Right cardiac atrium (tissue), 5 donors: Measurements from ENCODE around the gene SLC22A1. TPM values are rescaled to one million over a fixed set of nuclear protein-coding genes. Genes with fewer than 3 reads are reported as not detected.
"Not testable (repeated sequence)": the region's sequence is repeated elsewhere in the genome, so short reads cannot be mapped to it uniquely, and the experiment has no call there.

Source experiments
- ATAC-seq, 2 donors: fragments of 200-7000 bp; cut with Tn5 transposase; one replicate each; pipeline versions ENCODE4 v1.8.0 to v1.9.1; 2020; ENCODE audit warnings: moderate library complexity in 2 of 2, mild to moderate bottlenecking in 1 of 2
- DNase-seq, 3 donors: peaks; one replicate each; pipeline ENCODE4 v3.0.0-alpha.2; 2020
- H3K27ac ChIP-seq: one replicate; pipeline ENCODE4 v1.5.1; 2013; ENCODE audit warnings: mild to moderate bottlenecking, low read length, control low read depth, moderate library complexity
- H3K27me3 ChIP-seq: one replicate; pipeline ENCODE4 v1.6.1; 2013; ENCODE audit not compliant: control insufficient read depth, insufficient read depth
- H3K4me1 ChIP-seq: one replicate; pipeline ENCODE4 v1.6.1; 2013; ENCODE audit warnings: low read length; ENCODE audit not compliant: control insufficient read depth, insufficient read depth
- H3K4me3 ChIP-seq: one replicate; pipeline ENCODE4 v1.5.1; 2013; ENCODE audit warnings: low read length, control low read depth
- H3K9me3 ChIP-seq: one replicate; pipeline ENCODE4 v1.6.1; 2013; ENCODE audit warnings: low read length; ENCODE audit not compliant: control insufficient read depth
- WGBS: extraction: QIAGEN DNeasy Blood & Tissue Kit; methylation state at CpG from one replicate; pipeline ENCODE4 v1.1.7; 2013; 5-methylcytosine and 5-hydroxymethylcytosine counted together
- intact Hi-C, 4 donors: fragments of 100-400 bp; cut with DNase I; formaldehyde crosslinking; loops; one replicate each; pipeline versions ENCODE4 v1.11.0 to v1.14.0; 2022 to 2023
- polyA plus RNA-seq: library from polyadenylated mRNA; stranded (reverse); fragments of 200-250 nt; gene quantifications from one replicate; pipeline ENCODE4 v1.2.3, GENCODE V29; 2013
- total RNA-seq, 4 donors: library from RNA; stranded (reverse); fragmentation: NEBNext Ultra II Directional; extraction: Animal tissue kit (Norgen Biotek cat#: 25700); gene quantifications; one replicate each; pipeline ENCODE4 v1.2.1, GENCODE V29; 2021
- donor health status: healthy with polysubstance abuse.
- donor health status: DM: no; HTN: yes; CAD: no.
- donor health status: DM: no; HTN: no; CAD: no.
- donor health status: DM: no; HTN: yes; CAD: no; lungs with severe emphysema.
- donor health status: DM: yes; HTN: yes; CAD: no.

Gene SLC22A1
- total and polyA plus RNA-seq, 5 donors = 0.21 to 0.97 (median 0.45) TPM; not detected in 1

GRCh38 chr6:160124007-160124406 lies 2.4 kb downstream of the SLC22A1 start:
- Histone ChIP-seq H3K4me3 (no peak overlapping the region), H3K9me3 (no peaks in the 10 kb centered on the region), H3K27me3 (no peaks in the 10 kb centered on the region), H3K4me1 (no peaks in the 10 kb centered on the region), H3K27ac (no peak overlapping the region)
- WGBS = 92% methylated on average over 2 of the region's 2 CpGs
- ATAC-seq (no peak), DNase-seq (no peak)
- intact Hi-C loops = no loop called here

GRCh38 chr6:160124605-160125004 lies 3.0 kb downstream of the SLC22A1 start:
- Histone ChIP-seq H3K9me3 (no peaks in the 10 kb centered on the region), H3K27me3 (no peaks in the 10 kb centered on the region), H3K4me1 (no peaks in the 10 kb centered on the region), H3K4me3 (no peak overlapping the region), H3K27ac (no peak overlapping the region)
- WGBS = 93% methylated on average over 5 of the region's 5 CpGs
- ATAC-seq = no peak
- intact Hi-C loops = no loop called here
- DNase-seq = no peak

GRCh38 chr6:160125105-160125504 lies 3.5 kb downstream of the SLC22A1 start:
- H3K9me3 ChIP-seq, DNase-seq, H3K4me3 ChIP-seq, H3K27me3 ChIP-seq, H3K27ac ChIP-seq, intact Hi-C loops, ATAC-seq, H3K4me1 ChIP-seq: not testable (repeated sequence)
- 91% methylated on average over 5 of the region's 5 CpGs for WGBS

- Histone ChIP-seq H3K27me3 (no peaks in the 10 kb centered on the region), H3K4me1 (no peaks in the 10 kb centered on the region), H3K9me3 (no peaks in the 10 kb centered on the region), H3K27ac (no peak overlapping the region), H3K4me3 (no peak overlapping the region)
- no peak for DNase-seq
- ATAC-seq = no peak
- intact Hi-C loops = no loop called here
- WGBS = 90% methylated on average over 16 of the region's 16 CpGs
These were observed 5.9 kb downstream of the SLC22A1 start for GRCh38 chr6:160127270-160128124.

GRCh38 chr6:160128125-160128683 lies 6.6 kb downstream of the SLC22A1 start:
- 90% methylated on average over 3 of the region's 3 CpGs for WGBS
- Histone ChIP-seq H3K27ac (no peak overlapping the region), H3K4me3 (no peak overlapping the region), H3K4me1 (no peaks in the 10 kb centered on the region), H3K27me3 (no peaks in the 10 kb centered on the region), H3K9me3 (no peaks in the 10 kb centered on the region)
- DNase-seq (no peak), ATAC-seq (no peak)
- intact Hi-C loops = no loop called here

- intact Hi-C loops = no loop called here
- WGBS = 79% methylated on average over 6 of the region's 6 CpGs
These were observed 7.4 kb downstream of the SLC22A1 start for GRCh38 chr6:160128879-160129516.

GRCh38 chr6:160129881-160130615 lies 8.4 kb downstream of the SLC22A1 start:
- no peaks in the 10 kb centered on the region for H3K27me3 ChIP-seq
- H3K9me3 ChIP-seq = no peaks in the 10 kb centered on the region
- no peak for DNase-seq
- H3K27ac ChIP-seq = no peak overlapping the region
- no peaks in the 10 kb centered on the region for H3K4me1 ChIP-seq
- ATAC-seq = no peak
- H3K4me3 ChIP-seq = no peak overlapping the region
- 89% methylated on average over 10 of the region's 10 CpGs for WGBS
- intact Hi-C loops = no loop called here

More at GRCh38 chr6:160128879-160129516, 7.4 kb downstream of the SLC22A1 start:
- Histone ChIP-seq H3K27ac (no peak overlapping the region), H3K9me3 (no peaks in the 10 kb centered on the region), H3K27me3 (no peaks in the 10 kb centered on the region), H3K4me1 (no peaks in the 10 kb centered on the region), H3K4me3 (no peak overlapping the region)
- no peak for ATAC-seq
- DNase-seq = no peak

- ATAC-seq (no peak), DNase-seq (no peak)
- Histone ChIP-seq H3K9me3 (no peaks in the 10 kb centered on the region), H3K4me3 (no peak overlapping the region), H3K4me1 (no peaks in the 10 kb centered on the region), H3K27ac (no peak overlapping the region), H3K27me3 (no peaks in the 10 kb centered on the region)
- WGBS = 92% methylated on average over 13 of the region's 13 CpGs
- intact Hi-C loops = no loop called here
These were observed 9.3 kb downstream of the SLC22A1 start for GRCh38 chr6:160130729-160131484.

- intact Hi-C loops = no loop called here
These were observed 10.2 kb downstream of the SLC22A1 start for GRCh38 chr6:160131636-160132296.

GRCh38 chr6:160132297-160132637 lies 10.7 kb downstream of the SLC22A1 start:
- intact Hi-C loops = no loop called here

More at GRCh38 chr6:160131636-160132296, 10.2 kb downstream of the SLC22A1 start:
- H3K27me3 ChIP-seq = no peaks in the 10 kb centered on the region
- H3K4me1 ChIP-seq = no peaks in the 10 kb centered on the region
- 83% methylated on average over 19 of the region's 19 CpGs for WGBS
- no peak overlapping the region for H3K4me3 ChIP-seq
- DNase-seq = no peak
- H3K9me3 ChIP-seq = no peaks in the 10 kb centered on the region
- ATAC-seq = no peak
- no peak overlapping the region for H3K27ac ChIP-seq

More at GRCh38 chr6:160132297-160132637, 10.7 kb downstream of the SLC22A1 start:
- no peaks in the 10 kb centered on the region for H3K4me1 ChIP-seq
- WGBS = 80% methylated on average over 4 of the region's 4 CpGs
- no peak for DNase-seq
- no peak overlapping the region for H3K4me3 ChIP-seq
- H3K27me3 ChIP-seq = no peaks in the 10 kb centered on the region
- no peak overlapping the region for H3K27ac ChIP-seq
- no peaks in the 10 kb centered on the region for H3K9me3 ChIP-seq
- ATAC-seq = no peak
